Spleen (tissue), 11 donors: ENCODE data around the gene ARHGAP6. TPM values are rescaled to one million over a fixed set of nuclear protein-coding genes. Genes with fewer than 3 reads are reported as not detected.

Source experiments
- DNase-seq: peaks from one replicate; pipeline ENCODE4 v3.0.0-alpha.2; 2020
- H3K27ac ChIP-seq, 8 donors: fragments of 200-600 bp; sonication (generic) in 7 of 8; 1 replicate in 4 of 8; 2 replicates in 4 of 8; pipeline versions ENCODE4 v1.5.0 to v1.8.0; 2016 to 2021; ENCODE audit warnings: inconsistent platforms in 4 of 8, mild to moderate bottlenecking in 4 of 8, moderate library complexity in 1 of 8
- H3K27me3 ChIP-seq, 7 donors: fragments of 200-600 bp; sonication (generic) in 6 of 7; replicated peaks in 1 of 7; 1 replicate in 4 of 7; 2 replicates in 3 of 7; pipeline versions ENCODE4 v1.5.0 to v1.8.0; 2016 to 2021; ENCODE audit warnings: inconsistent platforms in 3 of 7, mild to moderate bottlenecking in 1 of 7
- H3K36me3 ChIP-seq, 6 donors: fragments of 200-600 bp; sonication (generic) in 5 of 6; 1 replicate in 4 of 6; 2 replicates in 2 of 6; pipeline versions ENCODE4 v1.5.0 to v1.8.0; 2016 to 2021; ENCODE audit warnings: inconsistent platforms in 2 of 6
- H3K4me1 ChIP-seq, 6 donors: fragments of 200-600 bp; sonication (generic) in 5 of 6; 1 replicate in 3 of 6; 2 replicates in 3 of 6; pipeline versions ENCODE4 v1.5.0 to v1.8.0; 2016 to 2021; ENCODE audit warnings: inconsistent platforms in 3 of 6
- H3K4me3 ChIP-seq, 8 donors: fragments of 200-600 bp; sonication (generic) in 7 of 8; 1 replicate in 4 of 8; 2 replicates in 4 of 8; pipeline versions ENCODE4 v1.5.0 to v1.8.0; 2016 to 2021; ENCODE audit warnings: inconsistent platforms in 4 of 8, mild to moderate bottlenecking in 4 of 8, moderate library complexity in 2 of 8
- H3K9me3 ChIP-seq, 8 donors: fragments of 200-600 bp; sonication (generic) in 7 of 8; 1 replicate in 4 of 8; 2 replicates in 4 of 8; pipeline versions ENCODE4 v1.5.0 to v1.8.0; 2016 to 2021; ENCODE audit warnings: inconsistent platforms in 4 of 8
- POLR2A ChIP-seq, 3 donors: fragments of 450-650 bp; IDR thresholded peaks; one replicate each; pipeline ENCODE4 v1.5.1; 2017; ENCODE audit warnings: antibody characterized with exemption in 3 of 3, mild to moderate bottlenecking in 1 of 3
- POLR2AphosphoS5 ChIP-seq, 3 donors: sonication (generic); formaldehyde crosslinking; IDR thresholded peaks; one replicate each; pipeline ENCODE4 v1.5.1; 2017; ENCODE audit warnings: antibody characterized with exemption in 3 of 3
- WGBS, 5 donors: extraction: QIAGEN DNeasy Blood & Tissue Kit in 3 of 5; methylation state at CpG; one replicate each; pipeline versions ENCODE4 v1.1.5 to v1.1.7; 2013 to 2018; 5-methylcytosine and 5-hydroxymethylcytosine counted together
- intact Hi-C: fragments of 100-400 bp; cut with DNase I; formaldehyde crosslinking; loops from one replicate; pipeline ENCODE4 v1.15.0; 2023; ENCODE audit warnings: low total_unique reads
- polyA plus RNA-seq, 3 donors: library from polyadenylated mRNA; stranded (reverse); fragments of 200-250 nt; gene quantifications; one replicate each; pipeline ENCODE4 v1.2.1, GENCODE V29; 2013
- total RNA-seq, 7 donors: library from RNA; depleted of rRNA in 3 of 7; stranded (reverse); fragments of >200 nt in 3 of 7; fragmentation: NEBNext Ultra II Directional in 4 of 7; extraction: Animal tissue kit (Norgen Biotek cat#: 25700) in 4 of 7; gene quantifications; one replicate each; pipeline versions ENCODE4 v1.1.0 to v1.2.1, GENCODE V29; 2016 to 2021
- TF ChIP-seq, protein P1 (sequence below), 11 experiments: fragments of 200-600 bp in 7 of 11; fragments of 450-650 bp in 4 of 11; sonication (generic) in 4 of 11; IDR thresholded peaks in 8 of 11; conservative IDR thresholded peaks in 3 of 11; 1 replicate in 7 of 11; 2 replicates in 4 of 11; pipeline versions ENCODE4 v1.4.0 to v1.8.0; 2016 to 2021; ENCODE audit warnings: antibody characterized with exemption in 11 of 11, inconsistent platforms in 4 of 11, mild to moderate bottlenecking in 1 of 11
- donor health status: healthy with polysubstance abuse.
- donor health status: DM: no; HTN: no; CAD: no; lungs with moderate emphysema.
- donor health status: DM: no; HTN: no; CAD: no.
- donor health status: Bipolar disorder and iron deficiency.
- donor health status: healthy.
- donor health status: DM: no; HTN: no; CAD: no.
- donor health status: DM: yes; HTN: yes; CAD: no.

Gene ARHGAP6
- total and polyA plus RNA-seq, 10 donors: 2.0 to 20.8 (median 12.7) TPM

DNA sequence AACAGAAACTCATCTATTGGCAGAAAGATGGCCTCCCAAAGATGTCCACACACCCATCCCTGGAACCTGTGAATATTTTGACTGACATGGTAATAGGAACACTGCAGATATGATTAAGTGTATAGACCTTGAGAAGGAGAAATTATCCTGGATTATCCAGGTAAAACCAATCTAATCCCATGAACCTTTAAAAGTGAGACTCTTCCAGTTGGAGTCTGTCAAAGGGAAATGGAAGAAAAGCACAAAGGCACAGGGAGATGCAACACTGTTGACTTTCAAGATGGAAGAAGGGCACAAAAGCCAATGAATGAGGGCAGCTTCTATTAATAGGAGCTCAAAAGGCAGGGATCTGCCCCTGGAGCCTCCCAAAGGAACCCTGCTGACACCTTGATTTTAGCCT lies 289.6 kb downstream of the ARHGAP6 start:
- Histone ChIP-seq H3K36me3 (no peaks in the 10 kb centered on the region), H3K9me3 (no peaks in the 10 kb centered on the region), H3K27me3 (peaks cover 0 to 6% (median 0%) of the 10 kb centered on the region in 7 donors), H3K27ac (no peak overlapping the region), H3K4me3 (no peak overlapping the region), H3K4me1 (no peaks in the 10 kb centered on the region)
- intact Hi-C loops: no loop called here
- DNase-seq: no peak
- TF ChIP-seq, protein P1, sequence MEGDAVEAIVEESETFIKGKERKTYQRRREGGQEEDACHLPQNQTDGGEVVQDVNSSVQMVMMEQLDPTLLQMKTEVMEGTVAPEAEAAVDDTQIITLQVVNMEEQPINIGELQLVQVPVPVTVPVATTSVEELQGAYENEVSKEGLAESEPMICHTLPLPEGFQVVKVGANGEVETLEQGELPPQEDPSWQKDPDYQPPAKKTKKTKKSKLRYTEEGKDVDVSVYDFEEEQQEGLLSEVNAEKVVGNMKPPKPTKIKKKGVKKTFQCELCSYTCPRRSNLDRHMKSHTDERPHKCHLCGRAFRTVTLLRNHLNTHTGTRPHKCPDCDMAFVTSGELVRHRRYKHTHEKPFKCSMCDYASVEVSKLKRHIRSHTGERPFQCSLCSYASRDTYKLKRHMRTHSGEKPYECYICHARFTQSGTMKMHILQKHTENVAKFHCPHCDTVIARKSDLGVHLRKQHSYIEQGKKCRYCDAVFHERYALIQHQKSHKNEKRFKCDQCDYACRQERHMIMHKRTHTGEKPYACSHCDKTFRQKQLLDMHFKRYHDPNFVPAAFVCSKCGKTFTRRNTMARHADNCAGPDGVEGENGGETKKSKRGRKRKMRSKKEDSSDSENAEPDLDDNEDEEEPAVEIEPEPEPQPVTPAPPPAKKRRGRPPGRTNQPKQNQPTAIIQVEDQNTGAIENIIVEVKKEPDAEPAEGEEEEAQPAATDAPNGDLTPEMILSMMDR (IDR thresholded peaks at IDR 0.05 in 8 of 11, conservative IDR thresholded peaks at IDR 0.05 in 3 of 11): no peak
- no peak for TF ChIP-seq POLR2A (IDR thresholded peaks at IDR 0.05)
- TF ChIP-seq POLR2AphosphoS5 (IDR thresholded peaks at IDR 0.05): no peak

DNA sequence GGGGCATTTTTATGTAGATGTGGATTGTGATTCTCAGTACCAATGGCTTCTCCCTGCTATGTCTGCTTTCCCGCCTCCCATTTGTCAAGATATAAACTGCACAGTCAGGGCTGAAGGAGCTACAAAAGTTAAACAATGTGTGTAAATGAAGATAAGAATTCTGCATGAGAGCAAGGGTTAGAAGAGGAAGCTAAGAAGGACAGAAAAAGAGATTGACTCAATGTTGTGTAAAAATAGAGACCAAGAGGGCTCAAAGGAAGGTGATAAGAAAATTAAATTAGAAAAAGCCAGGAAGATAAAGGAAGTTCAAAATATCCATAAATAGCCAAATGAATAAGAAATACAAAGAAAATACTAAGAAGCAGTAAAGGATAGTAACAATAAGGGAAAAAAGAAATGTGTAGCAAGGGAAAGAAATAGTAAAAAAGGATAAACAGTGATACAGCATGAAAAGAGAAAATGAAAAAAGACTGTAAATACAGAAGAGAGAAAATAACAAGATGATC lies 290.1 kb downstream of the ARHGAP6 start:
- Histone ChIP-seq H3K4me3 (no peak overlapping the region), H3K27me3 (peaks cover 0 to 6% (median 0%) of the 10 kb centered on the region in 7 donors), H3K27ac (no peak overlapping the region), H3K4me1 (no peaks in the 10 kb centered on the region), H3K9me3 (no peaks in the 10 kb centered on the region), H3K36me3 (no peaks in the 10 kb centered on the region)
- 32 to 52% (median 47%) methylated on average over 1 of the region's 1 CpG for whole genome bisulfite sequencing, 5 donors
- no peak for TF ChIP-seq POLR2A (IDR thresholded peaks at IDR 0.05)
- no peak for TF ChIP-seq POLR2AphosphoS5 (IDR thresholded peaks at IDR 0.05)
- TF ChIP-seq, protein P1 (IDR thresholded peaks at IDR 0.05 in 8 of 11, conservative IDR thresholded peaks at IDR 0.05 in 3 of 11): no peak
- DNase-seq: no peak
- intact Hi-C loops: no loop called here

DNA sequence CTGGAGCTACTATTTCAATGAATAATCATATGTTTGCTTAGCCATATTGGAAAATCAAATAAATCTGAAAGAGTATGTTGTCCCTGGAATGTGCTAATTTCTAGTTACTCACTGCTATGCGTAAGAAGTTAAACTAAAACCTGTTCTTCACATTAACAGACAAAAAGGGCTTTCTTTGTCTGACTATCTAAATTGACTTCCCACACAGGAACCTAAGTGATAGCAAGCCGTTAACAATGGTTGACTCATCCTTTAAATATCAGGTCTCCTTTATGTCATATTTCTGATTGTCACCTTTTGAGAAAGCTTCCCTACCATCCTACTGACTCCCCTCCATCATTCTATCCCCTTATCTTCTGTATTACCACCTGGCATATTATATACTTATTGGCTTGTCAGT lies 291.1 kb downstream of the ARHGAP6 start:
- DNase-seq: no peak
- Histone ChIP-seq H3K4me1 (no peaks in the 10 kb centered on the region), H3K27me3 (peaks cover 0 to 6% (median 0%) of the 10 kb centered on the region in 7 donors), H3K4me3 (no peak overlapping the region), H3K36me3 (no peaks in the 10 kb centered on the region), H3K9me3 (no peaks in the 10 kb centered on the region), H3K27ac (no peak overlapping the region)
- 68 to 81% (median 77%) methylated on average over 2 of the region's 2 CpGs for WGBS, 5 donors
- intact Hi-C loops: no loop called here
- no peak for TF ChIP-seq POLR2AphosphoS5 (IDR thresholded peaks at IDR 0.05)
- TF ChIP-seq, protein P1 (IDR thresholded peaks at IDR 0.05 in 8 of 11, conservative IDR thresholded peaks at IDR 0.05 in 3 of 11): no peak
- no peak for TF ChIP-seq POLR2A (IDR thresholded peaks at IDR 0.05)

DNA sequence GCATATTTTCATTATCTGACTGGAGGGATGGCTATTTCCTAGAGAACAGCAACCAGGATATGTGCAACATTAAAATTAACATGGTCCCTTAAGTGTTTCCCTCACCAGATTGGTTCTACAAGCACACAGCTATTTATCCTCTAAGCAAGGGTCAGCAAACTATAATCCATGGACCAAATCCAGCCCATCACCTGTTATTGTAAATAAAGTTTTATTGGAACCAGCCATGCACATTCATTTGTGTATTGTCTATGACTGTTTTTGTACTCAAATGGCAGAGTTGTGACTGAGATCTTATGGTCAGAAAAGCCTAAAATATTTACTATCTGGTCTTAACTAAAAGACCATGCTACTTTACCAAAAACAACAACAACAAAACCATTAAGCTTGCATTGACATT lies 294.6 kb downstream of the ARHGAP6 start:
- Histone ChIP-seq H3K9me3 (no peaks in the 10 kb centered on the region), H3K27me3 (peaks cover 0 to 6% (median 0%) of the 10 kb centered on the region in 7 donors), H3K27ac (no peak overlapping the region), H3K36me3 (no peaks in the 10 kb centered on the region), H3K4me1 (no peaks in the 10 kb centered on the region), H3K4me3 (no peak overlapping the region)
- intact Hi-C loops: no loop called here
- no peak for DNase-seq
- TF ChIP-seq, protein P1 (IDR thresholded peaks at IDR 0.05 in 8 of 11, conservative IDR thresholded peaks at IDR 0.05 in 3 of 11): no peak
- TF ChIP-seq POLR2AphosphoS5 (IDR thresholded peaks at IDR 0.05): no peak
- no peak for TF ChIP-seq POLR2A (IDR thresholded peaks at IDR 0.05)
